Panc1 (cell line): ENCODE data around the gene OPHN1.

ENCODE experiments used
- TF ChIP-seq, protein P1 (sequence below): fragments of 450-650 bp; IDR thresholded peaks from 2 replicates; pipeline ENCODE4 v1.5.1; 2017; ENCODE audit warnings: mild to moderate bottlenecking
- TF ChIP-seq, protein P2 (sequence below), 2 experiments: IDR thresholded peaks; 2 replicates each; pipeline ENCODE4 v1.6.1; 2011 to 2012; ENCODE audit warnings: low read depth in 2 of 2, control low read depth in 1 of 2, low read length in 1 of 2, mild to moderate bottlenecking in 1 of 2, moderate library complexity in 1 of 2; ENCODE audit not compliant: insufficient read depth in 1 of 2

DNA sequence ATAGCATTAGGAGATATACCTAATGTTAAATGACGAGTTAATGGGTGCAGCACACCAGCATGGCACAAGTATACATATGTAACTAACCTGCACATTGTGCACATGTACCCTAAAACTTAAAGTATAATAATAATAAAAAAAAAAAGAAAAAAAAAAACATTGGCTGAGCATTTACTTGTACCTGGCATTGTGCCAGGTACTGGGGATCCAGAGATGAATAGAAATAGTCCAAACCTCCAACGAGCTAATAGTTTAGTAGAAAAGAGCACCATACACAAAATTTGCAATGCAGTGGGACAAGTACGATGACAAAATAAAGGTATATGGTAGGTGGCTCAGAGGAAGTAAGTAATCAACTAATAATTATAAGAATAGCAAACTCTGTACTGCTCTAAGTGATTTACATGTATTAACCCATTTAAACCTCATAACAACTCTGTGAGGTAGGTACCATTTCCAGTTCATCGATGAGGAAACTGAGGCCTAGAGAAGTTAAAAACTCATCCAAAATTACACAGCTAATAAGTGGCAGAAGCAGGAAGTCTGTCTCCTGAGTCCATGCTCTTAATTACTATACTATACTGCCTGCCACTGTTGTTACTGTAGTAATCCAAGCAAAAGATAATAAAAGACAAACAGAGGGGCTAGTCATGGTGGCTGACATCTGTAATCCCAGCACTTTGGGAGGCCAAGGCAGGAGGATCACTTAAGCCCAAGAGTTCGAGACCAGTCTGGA, 319.3 kb downstream of the OPHN1 start:
- TF ChIP-seq, protein P1, sequence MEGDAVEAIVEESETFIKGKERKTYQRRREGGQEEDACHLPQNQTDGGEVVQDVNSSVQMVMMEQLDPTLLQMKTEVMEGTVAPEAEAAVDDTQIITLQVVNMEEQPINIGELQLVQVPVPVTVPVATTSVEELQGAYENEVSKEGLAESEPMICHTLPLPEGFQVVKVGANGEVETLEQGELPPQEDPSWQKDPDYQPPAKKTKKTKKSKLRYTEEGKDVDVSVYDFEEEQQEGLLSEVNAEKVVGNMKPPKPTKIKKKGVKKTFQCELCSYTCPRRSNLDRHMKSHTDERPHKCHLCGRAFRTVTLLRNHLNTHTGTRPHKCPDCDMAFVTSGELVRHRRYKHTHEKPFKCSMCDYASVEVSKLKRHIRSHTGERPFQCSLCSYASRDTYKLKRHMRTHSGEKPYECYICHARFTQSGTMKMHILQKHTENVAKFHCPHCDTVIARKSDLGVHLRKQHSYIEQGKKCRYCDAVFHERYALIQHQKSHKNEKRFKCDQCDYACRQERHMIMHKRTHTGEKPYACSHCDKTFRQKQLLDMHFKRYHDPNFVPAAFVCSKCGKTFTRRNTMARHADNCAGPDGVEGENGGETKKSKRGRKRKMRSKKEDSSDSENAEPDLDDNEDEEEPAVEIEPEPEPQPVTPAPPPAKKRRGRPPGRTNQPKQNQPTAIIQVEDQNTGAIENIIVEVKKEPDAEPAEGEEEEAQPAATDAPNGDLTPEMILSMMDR, result no peak
- TF ChIP-seq, protein P2, sequence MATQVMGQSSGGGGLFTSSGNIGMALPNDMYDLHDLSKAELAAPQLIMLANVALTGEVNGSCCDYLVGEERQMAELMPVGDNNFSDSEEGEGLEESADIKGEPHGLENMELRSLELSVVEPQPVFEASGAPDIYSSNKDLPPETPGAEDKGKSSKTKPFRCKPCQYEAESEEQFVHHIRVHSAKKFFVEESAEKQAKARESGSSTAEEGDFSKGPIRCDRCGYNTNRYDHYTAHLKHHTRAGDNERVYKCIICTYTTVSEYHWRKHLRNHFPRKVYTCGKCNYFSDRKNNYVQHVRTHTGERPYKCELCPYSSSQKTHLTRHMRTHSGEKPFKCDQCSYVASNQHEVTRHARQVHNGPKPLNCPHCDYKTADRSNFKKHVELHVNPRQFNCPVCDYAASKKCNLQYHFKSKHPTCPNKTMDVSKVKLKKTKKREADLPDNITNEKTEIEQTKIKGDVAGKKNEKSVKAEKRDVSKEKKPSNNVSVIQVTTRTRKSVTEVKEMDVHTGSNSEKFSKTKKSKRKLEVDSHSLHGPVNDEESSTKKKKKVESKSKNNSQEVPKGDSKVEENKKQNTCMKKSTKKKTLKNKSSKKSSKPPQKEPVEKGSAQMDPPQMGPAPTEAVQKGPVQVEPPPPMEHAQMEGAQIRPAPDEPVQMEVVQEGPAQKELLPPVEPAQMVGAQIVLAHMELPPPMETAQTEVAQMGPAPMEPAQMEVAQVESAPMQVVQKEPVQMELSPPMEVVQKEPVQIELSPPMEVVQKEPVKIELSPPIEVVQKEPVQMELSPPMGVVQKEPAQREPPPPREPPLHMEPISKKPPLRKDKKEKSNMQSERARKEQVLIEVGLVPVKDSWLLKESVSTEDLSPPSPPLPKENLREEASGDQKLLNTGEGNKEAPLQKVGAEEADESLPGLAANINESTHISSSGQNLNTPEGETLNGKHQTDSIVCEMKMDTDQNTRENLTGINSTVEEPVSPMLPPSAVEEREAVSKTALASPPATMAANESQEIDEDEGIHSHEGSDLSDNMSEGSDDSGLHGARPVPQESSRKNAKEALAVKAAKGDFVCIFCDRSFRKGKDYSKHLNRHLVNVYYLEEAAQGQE (IDR thresholded peaks at IDR 0.05; ENCODE audit: insufficient read depth in 1 of 2, low read depth in 2 of 2, low read length in 1 of 2), result no peak
